ENCODE data around the gene APOBEC3G.

DNA sequence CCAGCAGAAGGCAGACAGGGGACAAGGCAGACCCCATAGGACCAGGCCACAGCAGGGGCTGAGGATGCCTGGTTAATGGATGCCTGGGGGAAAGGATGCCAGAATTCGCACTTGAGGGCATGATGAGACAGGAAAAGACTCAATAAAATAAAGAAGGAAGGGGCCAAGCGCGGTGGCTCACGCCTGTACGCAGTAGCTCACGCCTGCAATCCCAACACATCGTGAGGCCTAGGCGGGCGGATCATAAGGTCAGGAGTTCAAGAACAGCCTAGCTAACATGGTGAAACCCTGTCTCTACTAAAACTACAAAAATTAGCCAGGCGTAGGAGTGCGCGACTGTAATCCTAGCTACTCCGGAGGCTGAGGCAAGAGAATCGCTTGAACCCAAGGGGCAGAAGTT lies 46.4 kb upstream of the APOBEC3G start:
- TF ChIP-seq FOXA1 (IDR thresholded peaks at IDR 0.05) (no peak), NFRKB (IDR thresholded peaks at IDR 0.05) (no peak), FOXM1 (IDR thresholded peaks at IDR 0.05; ENCODE audit: borderline replicate concordance) (no peak), ZNF384 (IDR thresholded peaks at IDR 0.05) (no peak), SP1 (IDR thresholded peaks at IDR 0.05) (no peak), FOXK2 (IDR thresholded peaks at IDR 0.05) (no peak), BHLHE40 (IDR thresholded peaks at IDR 0.05; ENCODE audit: borderline replicate concordance) (no peak), HDGF (IDR thresholded peaks at IDR 0.05; ENCODE audit: borderline replicate concordance) (no peak), SUZ12 (IDR thresholded peaks at IDR 0.05) (no peak)
- TF ChIP-seq, protein P1, sequence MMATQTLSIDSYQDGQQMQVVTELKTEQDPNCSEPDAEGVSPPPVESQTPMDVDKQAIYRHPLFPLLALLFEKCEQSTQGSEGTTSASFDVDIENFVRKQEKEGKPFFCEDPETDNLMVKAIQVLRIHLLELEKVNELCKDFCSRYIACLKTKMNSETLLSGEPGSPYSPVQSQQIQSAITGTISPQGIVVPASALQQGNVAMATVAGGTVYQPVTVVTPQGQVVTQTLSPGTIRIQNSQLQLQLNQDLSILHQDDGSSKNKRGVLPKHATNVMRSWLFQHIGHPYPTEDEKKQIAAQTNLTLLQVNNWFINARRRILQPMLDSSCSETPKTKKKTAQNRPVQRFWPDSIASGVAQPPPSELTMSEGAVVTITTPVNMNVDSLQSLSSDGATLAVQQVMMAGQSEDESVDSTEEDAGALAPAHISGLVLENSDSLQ (IDR thresholded peaks at IDR 0.05), result no peak

Measured in HEK293T (cell line).